ENCODE measurements around the gene TRIO. TPM values are rescaled to one million over a fixed set of nuclear protein-coding genes. Genes with fewer than 3 reads are reported as not detected.

Gene TRIO
- total RNA-seq, 1 donor from 2014 or later = 148 TPM

DNA sequence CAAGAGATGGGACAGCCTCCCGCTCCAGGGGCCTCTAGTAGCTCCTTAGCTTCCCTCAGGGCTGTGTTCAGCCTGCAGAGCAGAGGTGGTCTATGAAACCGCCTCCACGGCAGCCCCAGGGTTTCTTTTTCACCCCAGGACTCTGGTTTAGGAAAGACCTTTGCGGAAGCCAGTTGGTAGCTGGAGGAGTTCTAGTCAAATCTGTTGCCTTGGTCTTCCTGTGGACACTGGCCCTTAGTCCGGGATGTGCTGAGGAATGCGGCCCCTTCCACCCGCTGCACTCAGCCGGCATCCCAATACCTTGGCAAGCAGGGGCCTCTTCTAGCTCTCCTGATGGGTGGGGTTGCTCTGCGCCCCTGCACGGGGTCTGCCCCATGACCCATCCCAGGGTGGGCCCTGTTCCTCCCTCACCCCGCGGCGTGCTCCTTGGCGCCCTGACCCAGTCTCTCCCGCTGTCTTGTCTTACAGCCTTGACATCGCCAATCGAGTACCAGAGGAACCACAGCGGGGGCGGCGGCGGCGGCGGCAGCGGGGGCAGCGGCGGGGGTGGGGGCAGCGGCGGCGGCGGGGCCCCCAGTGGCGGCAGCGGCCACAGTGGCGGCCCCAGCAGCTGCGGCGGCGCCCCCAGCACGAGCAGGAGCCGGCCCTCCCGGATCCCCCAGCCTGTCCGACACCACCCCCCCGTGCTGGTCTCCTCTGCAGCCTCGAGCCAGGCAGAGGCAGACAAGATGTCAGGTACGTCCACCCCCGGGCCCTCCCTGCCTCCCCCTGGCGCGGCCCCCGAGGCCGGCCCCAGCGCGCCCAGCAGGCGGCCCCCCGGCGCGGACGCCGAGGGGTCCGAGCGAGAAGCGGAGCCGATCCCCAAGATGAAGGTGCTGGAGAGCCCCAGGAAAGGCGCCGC lies 344.1 kb downstream of the TRIO start:
- H3K4me1 ChIP-seq = no peaks in the 10 kb centered on the region
- H3K4me3 ChIP-seq = no peak overlapping the region
- H3K36me3 ChIP-seq = peaks cover 93% of the 10 kb centered on the region
- ATAC-seq (no peak), DNase-seq (no peak)
- TF ChIP-seq, protein P1, sequence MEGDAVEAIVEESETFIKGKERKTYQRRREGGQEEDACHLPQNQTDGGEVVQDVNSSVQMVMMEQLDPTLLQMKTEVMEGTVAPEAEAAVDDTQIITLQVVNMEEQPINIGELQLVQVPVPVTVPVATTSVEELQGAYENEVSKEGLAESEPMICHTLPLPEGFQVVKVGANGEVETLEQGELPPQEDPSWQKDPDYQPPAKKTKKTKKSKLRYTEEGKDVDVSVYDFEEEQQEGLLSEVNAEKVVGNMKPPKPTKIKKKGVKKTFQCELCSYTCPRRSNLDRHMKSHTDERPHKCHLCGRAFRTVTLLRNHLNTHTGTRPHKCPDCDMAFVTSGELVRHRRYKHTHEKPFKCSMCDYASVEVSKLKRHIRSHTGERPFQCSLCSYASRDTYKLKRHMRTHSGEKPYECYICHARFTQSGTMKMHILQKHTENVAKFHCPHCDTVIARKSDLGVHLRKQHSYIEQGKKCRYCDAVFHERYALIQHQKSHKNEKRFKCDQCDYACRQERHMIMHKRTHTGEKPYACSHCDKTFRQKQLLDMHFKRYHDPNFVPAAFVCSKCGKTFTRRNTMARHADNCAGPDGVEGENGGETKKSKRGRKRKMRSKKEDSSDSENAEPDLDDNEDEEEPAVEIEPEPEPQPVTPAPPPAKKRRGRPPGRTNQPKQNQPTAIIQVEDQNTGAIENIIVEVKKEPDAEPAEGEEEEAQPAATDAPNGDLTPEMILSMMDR (IDR thresholded peaks at IDR 0.05) = no peak
- intact Hi-C loops (cut with DNase I) = no loop called here
- no peaks in the 10 kb centered on the region for H3K9me3 ChIP-seq
- no peaks in the 10 kb centered on the region for H3K27me3 ChIP-seq
- H3K27ac ChIP-seq = no peak overlapping the region

DNA sequence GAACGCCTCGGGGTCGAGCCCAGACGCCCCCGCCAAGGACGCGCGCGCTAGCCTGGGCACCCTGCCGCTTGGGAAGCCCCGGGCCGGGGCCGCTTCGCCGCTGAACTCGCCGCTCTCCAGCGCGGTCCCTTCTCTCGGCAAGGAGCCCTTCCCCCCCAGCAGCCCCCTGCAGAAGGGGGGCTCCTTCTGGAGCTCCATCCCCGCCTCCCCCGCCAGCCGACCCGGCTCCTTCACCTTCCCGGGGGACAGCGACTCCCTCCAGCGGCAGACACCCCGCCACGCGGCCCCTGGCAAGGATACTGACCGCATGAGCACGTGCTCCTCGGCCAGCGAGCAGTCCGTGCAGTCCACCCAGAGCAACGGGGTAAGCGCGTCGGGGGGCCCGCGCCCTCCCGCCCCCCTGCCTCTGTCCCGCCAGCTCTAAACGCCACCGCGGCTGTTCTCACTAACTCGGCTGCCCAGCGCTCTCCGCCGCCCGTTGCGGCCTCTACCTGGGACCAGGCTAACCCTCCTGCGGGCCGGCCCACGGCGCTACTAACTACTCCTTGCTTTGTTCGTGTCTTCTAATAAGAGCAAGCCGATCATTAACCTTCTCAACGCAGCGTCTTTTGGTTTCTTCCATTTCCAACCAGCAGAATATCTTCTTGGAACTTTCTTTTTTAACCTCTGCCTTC lies 344.9 kb downstream of the TRIO start:
- H3K27me3 ChIP-seq = no peaks in the 10 kb centered on the region
- TF ChIP-seq, protein P1 (IDR thresholded peaks at IDR 0.05) = no peak
- DNase-seq = no peak

DNA sequence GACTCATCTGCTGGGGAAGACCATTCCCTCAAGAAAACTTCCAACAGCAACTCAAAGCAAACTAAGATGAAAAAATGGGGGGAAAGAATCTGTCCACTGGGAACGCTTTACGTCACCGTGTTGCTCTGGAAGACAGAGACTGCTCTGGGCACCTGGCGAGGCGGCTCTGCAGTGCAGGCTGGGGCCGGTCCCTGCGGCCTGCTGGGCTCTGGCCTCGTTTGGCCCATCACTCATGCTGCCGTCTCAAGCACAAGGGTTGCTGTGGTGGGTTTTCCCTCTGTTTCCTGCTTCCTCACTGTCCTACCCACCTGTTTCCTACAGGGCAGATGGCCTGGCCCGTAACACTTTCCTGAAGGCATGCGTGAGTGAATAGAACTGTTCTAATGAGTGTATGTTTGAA lies 345.6 kb downstream of the TRIO start:
- TF ChIP-seq, protein P1 (IDR thresholded peaks at IDR 0.05) = no peak
- DNase-seq (no peak), ATAC-seq (no peak)
- Histone ChIP-seq H3K27me3 (no peaks in the 10 kb centered on the region), H3K4me3 (no peak overlapping the region), H3K36me3 (peaks cover 93% of the 10 kb centered on the region), H3K9me3 (no peaks in the 10 kb centered on the region), H3K4me1 (no peaks in the 10 kb centered on the region), H3K27ac (no peak overlapping the region)
- intact Hi-C loops (cut with DNase I) = no loop called here

More for the DNA sequence above, 344.9 kb downstream of the TRIO start:
- Histone ChIP-seq H3K36me3 (peaks cover 93% of the 10 kb centered on the region), H3K9me3 (no peaks in the 10 kb centered on the region), H3K4me3 (no peak overlapping the region), H3K27ac (no peak overlapping the region), H3K4me1 (no peaks in the 10 kb centered on the region)
- ATAC-seq = no peak
- intact Hi-C loops (cut with DNase I) = no loop called here

DNA sequence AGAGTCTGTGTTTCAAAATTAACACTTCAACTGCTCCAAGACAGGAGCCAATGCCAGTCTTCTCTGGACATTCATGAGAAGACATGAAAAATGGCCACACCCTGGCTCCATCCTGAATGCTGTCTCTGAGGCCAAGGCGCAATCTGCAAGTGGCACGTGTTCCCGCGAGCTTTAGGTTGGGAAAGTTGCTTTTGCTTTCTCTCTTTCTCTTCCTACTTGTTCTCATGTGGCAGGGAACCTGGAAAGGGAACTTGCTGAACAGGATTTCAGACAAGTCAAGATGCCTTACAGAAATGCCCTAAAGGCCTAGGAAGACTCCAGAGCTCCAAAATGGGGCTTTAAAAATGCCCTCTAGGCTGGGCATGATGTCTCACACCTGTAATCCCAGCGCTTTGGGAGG lies 346.5 kb downstream of the TRIO start:
- Histone ChIP-seq H3K36me3 (peaks cover 93% of the 10 kb centered on the region), H3K4me3 (no peak overlapping the region), H3K4me1 (no peaks in the 10 kb centered on the region), H3K27ac (no peak overlapping the region), H3K27me3 (no peaks in the 10 kb centered on the region), H3K9me3 (no peaks in the 10 kb centered on the region)
- TF ChIP-seq, protein P1 (IDR thresholded peaks at IDR 0.05) = no peak
- DNase-seq (no peak), ATAC-seq (peak; percentile 18)
- intact Hi-C loops (cut with DNase I) = no loop called here

DNA sequence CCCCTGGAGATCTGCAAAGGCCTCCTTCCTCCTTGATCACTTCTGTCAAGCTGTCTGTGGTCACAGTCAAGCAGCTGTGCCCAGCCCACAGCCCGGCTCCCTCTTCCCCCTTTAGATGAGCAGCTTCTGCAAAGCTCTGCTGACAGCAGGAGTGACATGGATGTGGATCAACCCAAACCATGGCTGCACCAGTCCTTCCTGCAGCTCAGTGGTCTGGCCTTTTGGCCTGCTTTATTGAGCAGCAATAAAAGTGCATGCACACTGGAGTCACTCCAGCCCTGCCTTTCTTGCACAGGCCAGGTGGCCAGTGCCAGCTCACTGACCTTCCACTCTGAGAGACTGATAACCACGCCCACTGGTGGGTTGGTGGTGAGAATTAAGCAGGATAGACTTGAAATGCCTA lies 347.2 kb downstream of the TRIO start:
- Histone ChIP-seq H3K27ac (no peak overlapping the region), H3K36me3 (peaks cover 91% of the 10 kb centered on the region), H3K4me1 (no peaks in the 10 kb centered on the region), H3K27me3 (no peaks in the 10 kb centered on the region), H3K4me3 (no peak overlapping the region), H3K9me3 (no peaks in the 10 kb centered on the region)
- TF ChIP-seq, protein P1 (IDR thresholded peaks at IDR 0.05) = no peak
- DNase-seq (peak; percentile 80), ATAC-seq (peak; percentile 74)
- intact Hi-C loops (cut with DNase I) = no loop called here

Measured in upper lobe of right lung (tissue), 1 donor.